SHP77 (cell line): ENCODE results near the gene TPST1.
"Not testable (repeated sequence)": the region's sequence is repeated elsewhere in the genome, so short reads cannot be mapped to it uniquely, and the experiment has no call there.

Experiments used
- DNase-seq, 2 experiments: peaks; one replicate each; lab custom pipeline; 2025; lab: John Stamatoyannopoulos, UW

TPST1 gene

DNA sequence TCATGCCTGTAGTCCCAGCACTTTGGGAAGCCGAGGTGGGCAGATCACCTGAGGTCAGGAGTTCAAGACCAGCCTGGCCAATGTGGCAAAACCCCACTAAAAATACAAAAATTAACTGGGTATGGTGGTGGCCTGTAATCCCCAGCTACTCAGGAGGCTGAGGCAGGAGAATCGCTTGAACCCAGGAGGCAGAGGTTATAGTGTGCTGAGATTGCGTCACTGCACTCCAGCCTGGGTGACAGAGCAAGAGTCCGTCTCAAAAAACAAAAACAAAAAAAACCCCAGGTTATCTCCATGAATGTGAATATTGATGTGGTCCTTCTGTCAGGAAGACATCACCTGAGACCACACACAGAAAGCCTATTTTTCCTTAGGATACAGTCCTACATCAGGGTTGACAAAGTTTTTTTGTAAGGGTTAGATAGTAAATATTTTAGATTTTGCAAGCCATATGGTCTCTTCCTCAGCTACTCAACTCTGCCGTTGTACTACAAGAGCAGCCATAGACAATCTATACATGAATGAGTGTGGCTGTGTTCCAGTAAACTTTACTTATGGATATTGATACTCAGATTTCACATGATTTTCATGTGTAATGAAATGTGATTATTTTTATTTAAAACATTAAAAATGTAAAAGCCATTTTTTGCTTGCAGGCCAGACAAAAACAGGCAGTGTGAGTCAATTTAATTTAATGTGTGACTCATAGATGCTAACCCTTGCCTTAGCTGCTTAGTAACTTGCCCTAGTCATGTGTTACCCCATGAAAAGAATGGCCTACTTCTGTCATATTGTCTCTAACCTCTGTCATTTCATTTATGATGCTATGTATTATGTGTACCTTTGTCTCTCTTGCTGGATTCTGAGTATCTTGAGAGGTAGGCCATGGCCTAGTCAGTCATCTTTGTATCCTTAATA, 78.1 kb downstream of the TPST1 start:
- DNase-seq, result no peak

GRCh38 chr7:66296001-66296521, 90.9 kb downstream of the TPST1 start:
- DNase-seq, result no peak

GRCh38 chr7:66296557-66296956, 91.4 kb downstream of the TPST1 start:
- DNase-seq, result no peak

- no peak for DNase-seq
Measured at GRCh38 chr7:66297579-66297978, 92.4 kb downstream of the TPST1 start.

DNA sequence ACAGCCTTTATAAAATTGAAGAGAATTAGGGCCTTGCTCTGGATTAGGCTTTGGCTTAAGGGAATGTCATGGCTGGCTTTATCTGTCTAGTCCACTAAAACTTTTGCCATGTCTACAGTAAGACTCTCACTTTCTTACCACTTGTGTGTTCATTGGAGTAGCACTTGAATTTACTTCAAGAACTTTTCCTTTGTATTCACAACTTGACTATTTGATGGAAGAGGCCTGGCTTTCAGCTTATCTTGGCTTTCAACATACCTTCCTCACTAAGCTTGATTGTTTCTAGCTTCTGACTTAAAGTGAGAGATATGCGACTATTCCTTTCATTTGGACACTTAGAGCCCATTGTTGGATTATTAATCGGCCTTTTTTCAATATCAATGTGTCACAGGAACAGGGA, 96.1 kb downstream of the TPST1 start:
- DNase-seq, result no peak

- DNase-seq, result no peak
Measured at GRCh38 chr7:66301737-66302136, 96.6 kb downstream of the TPST1 start.

- no peak for DNase-seq
Measured at GRCh38 chr7:66303454-66304155, 98.5 kb downstream of the TPST1 start.

DNA sequence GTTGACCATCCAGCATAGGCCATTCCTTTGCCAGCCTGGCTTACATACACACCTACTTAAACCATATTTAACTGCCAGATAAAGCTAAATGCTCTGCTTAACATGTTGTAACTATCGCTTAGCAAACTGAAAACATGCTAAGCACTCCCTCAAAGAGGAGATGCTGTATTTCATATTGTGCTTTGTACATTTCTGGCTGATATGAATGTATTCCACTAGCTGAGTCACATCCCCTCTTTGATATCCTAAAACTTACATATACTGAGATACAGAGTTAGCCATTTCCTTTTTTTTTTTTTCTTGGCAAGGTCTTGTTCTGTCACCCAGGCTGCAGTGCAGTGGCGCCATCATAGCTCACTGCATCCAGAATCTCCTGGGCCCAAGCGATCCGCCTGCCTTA, 99.4 kb downstream of the TPST1 start:
- DNase-seq, result no peak

GRCh38 chr7:66306243-66306642, 101.1 kb downstream of the TPST1 start:
- DNase-seq, result no peak

- DNase-seq, result no peak
Measured at GRCh38 chr7:66307591-66308215, 102.6 kb downstream of the TPST1 start.

DNA sequence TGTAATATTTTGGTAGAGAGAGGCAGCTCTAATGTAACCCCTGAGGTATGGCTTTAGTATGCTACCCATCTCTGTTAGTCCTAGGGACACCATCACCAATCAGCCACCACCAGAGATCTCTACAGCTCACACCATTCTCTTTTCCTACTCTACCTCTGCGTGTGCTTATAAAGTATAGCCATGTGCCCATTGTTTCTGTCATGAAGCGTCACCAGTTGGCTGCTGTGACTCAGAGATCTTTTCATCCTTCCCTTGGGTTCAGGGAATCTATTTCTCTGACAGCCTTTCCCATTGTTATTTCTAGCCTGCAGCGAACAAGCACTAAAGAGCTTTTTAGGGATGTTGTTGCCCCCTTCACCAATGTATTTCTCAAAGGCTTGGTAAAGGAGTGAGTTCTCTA, 103.3 kb downstream of the TPST1 start:
- no peak for DNase-seq

DNA sequence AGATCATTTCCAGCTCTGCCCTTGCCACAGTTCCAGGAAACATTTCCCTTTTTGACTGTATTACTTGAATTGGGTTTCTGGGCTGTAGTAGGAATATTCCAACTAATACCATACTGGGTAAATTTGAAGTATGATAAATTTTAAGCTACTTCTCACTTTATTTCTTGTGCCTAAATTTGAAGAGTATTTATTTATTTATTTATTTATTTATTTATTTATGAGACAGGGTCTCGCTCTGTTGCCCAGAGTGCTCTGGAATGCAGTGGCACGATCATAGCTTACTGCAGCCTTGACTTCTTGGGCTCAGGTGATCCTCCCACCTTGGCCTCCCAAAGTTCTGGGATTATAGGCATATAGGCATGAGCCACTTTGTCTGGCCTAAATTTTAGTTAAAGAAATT, 105.5 kb downstream of the TPST1 start:
- DNase-seq, result no peak

- DNase-seq, result no peak
Measured at GRCh38 chr7:66313886-66314568, 108.9 kb downstream of the TPST1 start.

GRCh38 chr7:66315192-66315591, 110.1 kb downstream of the TPST1 start:
- no peak for DNase-seq

DNA sequence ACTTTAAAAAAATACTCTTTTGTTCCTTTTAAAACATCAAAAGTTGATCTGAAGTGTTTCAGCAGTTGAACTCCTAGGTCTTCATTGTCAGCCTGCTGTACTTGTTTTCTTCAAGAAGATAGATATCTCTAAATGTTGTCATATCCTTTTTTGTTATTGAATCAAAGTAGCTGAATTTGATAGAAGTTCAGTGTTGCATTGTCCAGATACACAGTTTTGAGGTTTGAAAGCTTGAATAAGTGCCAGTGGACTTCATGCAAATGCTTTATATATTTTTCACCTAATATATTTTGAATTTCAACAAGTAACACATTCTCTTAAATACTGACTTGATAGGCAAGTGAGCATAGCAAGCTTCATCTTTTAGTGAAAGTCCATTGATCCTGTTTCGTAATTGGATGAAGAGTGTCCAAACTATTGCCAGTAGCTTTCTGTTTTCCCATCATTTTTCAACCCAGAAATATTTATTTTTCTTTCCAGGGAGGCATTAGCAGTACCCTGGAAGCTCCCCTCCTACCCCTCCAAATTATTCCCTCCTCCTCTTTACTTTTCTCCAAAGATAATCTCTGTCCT, 114.4 kb downstream of the TPST1 start:
- no peak for DNase-seq

DNA sequence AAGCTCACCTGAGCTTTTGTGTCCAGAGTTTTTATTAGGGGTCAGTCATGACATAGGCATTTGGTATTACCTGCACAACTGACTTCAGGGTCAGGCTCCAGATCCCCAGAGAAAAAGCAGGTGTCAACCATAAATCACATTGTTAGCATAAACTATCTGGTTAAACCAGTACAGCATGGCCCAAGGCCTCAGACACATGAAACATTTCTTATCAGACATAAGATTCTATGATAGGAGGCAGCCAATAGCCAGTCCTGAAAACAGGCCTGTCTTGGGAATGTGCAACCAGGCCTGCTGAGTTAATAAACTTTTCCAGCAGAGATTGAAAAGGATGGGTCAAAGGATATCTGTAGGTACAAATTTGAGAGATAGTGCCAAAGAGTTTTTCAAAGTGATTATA, 116.1 kb downstream of the TPST1 start:
- no peak for DNase-seq

DNA sequence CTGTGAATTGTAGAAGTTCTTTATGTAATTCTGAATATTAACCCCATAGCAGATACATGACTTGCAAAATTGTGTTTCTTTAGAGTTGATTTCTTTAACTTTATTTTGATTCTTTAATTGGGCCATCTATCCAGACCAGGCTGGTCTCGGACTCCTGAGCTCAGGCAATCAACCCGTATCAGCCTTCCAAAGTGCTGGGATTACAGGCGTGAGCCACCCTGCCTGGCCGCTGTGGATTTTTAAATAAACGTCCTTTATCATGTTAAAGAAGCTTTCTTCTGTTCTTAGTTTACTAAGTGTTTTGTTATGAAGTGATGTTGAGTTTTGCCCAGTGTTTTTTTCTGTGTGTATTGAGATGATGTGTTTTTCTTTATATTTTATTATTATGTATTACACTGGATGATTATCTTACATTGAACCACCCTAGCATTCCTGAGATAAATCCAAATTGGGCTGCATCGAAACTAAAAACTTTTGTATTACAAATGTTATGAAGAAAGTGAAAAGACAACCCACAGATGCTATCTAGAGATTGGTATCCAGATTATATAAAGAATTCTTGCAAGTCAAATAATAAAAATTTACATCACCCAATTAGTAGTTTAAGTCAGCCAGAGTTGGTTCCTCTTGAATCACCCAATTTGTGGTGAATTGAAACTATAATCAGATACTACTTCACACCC, 118.1 kb downstream of the TPST1 start:
- no peak for DNase-seq

DNA sequence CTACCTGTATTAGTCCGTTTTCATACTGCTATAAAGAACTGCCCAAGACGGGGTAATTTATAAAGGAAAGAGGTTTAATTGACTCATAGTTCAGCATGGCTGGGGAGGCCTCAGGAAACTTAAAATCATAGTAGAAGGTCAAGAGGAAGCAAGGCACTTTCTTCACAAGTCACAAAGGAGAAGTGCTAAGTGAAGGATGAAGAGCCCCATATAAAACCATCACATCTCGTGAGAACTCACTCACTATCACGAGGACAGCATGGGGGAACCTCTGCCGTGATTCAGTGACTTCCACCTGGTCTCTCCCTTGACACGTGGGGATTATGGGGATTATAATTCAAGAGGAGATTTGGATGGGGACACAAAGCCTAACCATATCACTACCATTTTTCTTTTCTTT, 119.9 kb downstream of the TPST1 start:
- not testable (repeated sequence) for DNase-seq

- no peak for DNase-seq
Measured at GRCh38 chr7:66326501-66327215, 121.5 kb downstream of the TPST1 start.

- no peak for DNase-seq
Measured at GRCh38 chr7:66330961-66331360, 125.8 kb downstream of the TPST1 start.
